ENCODE data around the gene IDH3G.
A peak's percentile ranks its signal among the peaks of the same experiment; 100 is the strongest.
"Not testable (repeated sequence)": the region's sequence is repeated elsewhere in the genome, so short reads cannot be mapped to it uniquely, and the experiment has no call there.

Gene IDH3G

DNA sequence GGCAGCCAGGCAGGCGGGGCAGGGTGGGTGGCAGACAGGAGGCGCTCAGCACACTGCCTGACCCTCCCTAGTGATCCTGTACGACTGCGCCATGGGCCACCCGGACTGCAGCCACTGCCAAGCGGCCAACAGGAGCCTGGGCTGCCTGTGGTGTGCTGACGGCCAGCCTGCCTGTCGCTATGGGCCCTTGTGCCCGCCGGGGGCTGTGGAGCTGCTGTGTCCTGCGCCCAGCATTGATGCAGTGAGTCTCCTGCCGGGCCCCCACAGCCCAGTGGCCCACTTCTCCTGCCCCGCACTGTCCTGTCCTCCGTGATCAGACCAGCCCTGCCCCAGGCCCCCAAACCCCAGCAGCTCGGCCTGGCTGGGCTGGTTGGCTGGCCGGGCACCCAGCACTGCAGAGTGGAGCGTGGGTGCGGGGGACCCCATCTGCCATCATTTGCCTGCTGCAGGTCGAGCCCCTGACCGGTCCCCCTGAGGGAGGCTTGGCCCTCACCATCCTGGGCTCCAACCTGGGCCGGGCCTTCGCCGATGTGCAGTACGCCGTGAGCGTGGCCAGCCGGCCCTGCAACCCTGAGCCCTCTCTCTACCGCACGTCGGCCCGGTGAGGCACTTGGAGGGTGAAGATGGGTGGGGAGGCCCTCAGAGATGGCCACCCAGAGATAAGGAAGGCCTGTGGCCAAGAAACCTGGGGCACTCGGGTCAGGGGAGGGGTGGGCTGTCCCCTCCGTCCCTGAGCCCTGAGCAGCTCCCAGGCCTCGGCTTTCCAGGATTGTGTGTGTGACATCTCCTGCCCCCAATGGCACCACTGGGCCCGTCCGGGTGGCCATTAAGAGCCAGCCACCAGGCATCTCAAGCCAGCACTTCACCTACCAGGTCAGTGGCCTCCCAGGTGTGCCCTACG lies 22.5 kb downstream of the IDH3G start:
- no peak for DNase-seq

DNA sequence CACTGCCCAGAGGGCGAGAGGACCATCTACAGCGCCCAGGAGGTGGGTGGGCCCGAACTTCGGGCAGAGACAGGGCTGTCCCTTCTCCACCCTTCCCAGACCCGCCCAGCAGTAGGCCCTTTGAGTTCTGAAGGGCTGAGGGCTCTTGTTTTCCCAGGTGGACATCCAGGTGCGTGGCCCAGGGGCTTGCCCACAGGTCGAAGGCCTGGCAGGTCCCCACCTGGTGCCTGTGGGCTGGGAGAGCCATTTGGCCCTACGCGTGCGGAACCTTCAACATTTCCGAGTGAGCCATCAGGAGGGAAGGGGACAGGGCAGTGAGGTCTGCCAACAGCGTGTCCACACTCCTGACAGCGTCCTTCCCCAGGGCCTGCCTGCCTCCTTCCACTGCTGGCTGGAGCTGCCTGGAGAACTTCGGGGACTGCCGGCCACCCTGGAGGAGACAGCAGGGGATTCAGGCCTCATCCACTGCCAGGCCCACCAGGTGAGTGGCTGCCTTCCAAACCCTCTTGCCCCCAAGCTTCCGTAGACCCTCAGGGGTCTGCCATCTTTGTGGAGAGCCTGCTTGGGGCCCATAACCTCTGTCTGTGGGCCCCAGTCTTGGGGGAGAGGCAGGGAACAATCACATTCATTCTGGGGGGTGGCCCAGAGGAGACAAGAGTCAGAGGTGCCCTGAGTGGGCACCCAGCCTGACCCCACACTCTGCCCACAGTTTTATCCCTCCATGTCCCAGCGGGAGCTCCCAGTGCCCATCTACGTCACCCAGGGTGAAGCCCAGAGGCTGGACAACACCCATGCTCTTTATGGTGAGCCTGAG lies 23.4 kb downstream of the IDH3G start:
- no peak for DNase-seq

DNA sequence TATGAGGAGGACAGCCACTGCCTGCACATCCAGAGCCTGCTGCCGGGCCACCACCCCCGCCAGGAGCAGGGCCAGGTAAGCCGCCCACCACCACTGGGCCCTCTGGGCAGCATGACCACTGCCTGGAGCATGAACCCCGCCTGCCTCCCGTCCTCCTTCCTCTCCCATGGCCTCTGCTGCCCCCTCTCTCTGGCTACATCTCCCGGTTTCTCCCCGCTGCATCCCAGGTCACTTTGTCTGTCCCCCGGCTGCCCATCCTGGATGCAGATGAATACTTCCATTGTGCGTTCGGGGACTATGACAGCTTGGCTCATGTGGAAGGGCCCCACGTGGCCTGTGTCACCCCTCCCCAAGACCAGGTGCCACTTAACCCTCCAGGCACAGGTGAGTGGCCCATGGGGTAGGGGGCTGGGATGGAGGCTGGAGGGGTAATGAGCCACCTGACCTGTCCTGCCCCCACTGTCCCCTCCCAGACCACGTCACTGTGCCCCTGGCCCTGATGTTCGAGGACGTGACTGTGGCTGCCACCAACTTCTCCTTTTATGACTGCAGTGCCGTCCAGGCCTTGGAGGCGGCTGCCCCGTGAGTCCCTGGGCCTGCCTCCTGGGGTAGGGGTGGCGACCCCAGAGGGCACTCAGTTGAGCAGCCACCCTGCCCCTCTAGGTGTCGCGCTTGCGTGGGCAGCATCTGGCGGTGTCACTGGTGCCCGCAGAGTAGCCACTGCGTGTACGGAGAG lies 24.1 kb downstream of the IDH3G start:
- no peak for DNase-seq

DNA sequence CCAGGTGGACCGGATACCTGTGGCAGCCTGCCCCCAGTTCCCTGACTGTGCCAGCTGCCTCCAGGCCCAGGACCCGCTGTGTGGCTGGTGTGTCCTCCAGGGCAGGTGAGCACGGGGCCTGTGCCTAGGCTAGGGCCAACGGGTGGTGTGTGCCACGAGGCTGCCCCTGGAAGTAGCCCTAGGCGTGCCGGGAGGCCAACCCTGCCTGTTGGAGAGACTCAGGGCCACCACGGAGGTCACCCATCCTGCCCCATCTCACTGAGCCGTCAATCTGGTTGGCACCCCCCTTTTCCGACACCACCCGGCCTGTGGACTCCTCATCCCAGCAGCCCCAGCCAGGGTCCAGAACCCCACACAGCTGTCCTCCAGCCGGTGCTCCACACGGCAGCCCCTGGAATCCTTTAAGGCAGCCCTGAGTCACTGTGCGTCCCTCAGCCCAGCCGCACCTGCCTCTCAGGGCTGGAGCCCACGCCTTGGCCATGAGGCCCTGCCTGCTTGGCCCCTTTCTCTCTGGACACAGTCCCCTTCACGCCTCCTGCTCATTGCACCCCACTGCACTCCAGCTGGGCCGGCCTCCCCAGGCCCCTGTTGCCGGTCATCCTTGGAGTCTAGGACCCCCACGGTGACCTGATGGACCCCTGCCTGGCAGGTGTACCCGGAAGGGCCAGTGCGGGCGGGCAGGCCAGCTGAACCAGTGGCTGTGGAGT lies 24.9 kb downstream of the IDH3G start:
- DNase-seq = no peak

DNA sequence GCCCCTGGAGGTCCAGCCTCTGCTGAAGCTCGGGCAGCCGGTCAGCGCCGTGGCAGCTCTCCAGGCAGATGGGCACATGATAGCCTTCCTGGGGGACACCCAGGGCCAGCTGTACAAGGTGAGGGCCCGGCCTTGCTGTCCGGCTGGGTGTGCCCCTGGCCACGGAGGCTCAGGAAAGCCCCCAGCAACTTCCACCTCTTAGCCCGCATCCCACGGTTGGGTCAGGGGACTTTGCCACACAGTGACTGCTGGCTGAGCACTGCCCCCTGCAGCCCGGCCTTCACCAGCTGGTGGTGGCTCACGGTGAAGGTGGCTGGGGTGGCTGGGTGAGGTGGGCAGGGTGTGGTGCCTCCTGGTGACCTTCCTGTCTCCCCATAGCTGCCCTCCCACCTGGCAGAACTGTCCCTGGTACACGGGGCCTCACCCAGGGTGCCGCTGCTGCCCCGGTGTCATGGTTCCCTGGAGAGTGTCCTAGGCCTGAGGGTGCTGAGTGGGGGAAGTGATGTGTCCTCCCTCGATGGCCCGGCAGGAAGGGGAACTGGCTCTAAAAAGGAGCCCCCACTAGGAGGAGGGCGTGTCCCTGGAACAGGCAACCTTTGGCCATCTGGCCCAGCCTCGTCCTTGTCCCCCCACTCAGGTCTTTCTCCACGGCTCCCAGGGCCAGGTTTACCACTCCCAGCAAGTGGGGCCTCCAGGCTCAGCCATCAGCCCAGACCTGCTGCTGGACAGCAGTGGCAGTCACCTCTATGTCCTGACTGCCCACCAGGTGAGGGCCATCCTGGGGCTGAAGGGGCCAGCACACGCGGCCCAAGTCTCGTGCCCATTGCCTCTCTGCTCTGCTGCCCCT lies 25.6 kb downstream of the IDH3G start:
- DNase-seq = no peak

DNA sequence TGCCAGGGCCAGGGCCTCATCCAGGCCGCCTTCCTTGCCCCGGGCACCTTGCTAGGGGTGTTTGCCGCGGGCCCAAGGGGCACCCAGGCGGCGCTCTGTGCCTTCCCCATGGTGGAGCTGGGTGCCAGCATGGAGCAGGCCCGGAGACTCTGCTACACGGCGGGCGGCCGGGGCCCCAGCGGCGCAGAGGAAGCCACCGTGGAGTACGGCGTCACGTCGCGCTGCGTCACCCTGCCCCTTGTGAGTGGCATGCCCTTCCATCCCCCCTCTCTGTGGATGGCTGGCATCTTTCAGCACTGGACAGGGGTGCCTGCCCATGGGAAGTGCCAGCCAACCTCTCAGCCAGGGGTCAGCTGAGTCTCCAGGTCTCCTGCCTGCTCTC lies 26.5 kb downstream of the IDH3G start:
- no peak for DNase-seq

DNA sequence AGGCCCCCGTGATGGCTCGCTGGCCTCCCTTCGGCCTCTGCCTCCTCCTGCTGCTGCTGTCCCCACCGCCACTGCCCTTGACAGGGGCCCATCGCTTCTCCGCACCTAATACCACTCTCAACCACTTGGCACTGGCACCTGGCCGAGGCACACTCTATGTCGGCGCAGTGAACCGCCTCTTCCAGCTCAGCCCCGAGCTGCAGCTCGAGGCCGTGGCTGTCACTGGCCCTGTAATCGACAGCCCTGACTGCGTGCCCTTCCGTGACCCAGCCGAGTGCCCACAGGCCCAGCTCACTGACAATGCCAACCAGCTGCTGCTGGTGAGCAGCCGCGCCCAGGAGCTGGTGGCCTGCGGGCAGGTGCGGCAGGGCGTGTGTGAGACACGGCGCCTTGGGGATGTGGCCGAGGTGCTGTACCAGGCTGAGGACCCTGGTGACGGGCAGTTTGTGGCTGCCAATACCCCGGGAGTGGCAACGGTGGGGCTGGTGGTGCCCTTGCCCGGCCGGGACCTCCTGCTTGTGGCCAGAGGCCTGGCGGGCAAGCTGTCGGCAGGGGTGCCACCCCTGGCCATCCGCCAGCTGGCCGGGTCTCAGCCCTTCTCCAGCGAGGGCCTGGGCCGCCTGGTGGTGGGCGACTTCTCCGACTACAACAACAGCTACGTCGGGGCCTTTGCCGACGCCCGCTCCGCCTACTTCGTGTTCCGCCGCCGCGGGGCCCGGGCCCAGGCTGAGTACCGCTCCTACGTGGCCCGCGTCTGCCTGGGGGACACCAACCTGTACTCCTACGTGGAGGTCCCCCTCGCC lies 27.1 kb downstream of the IDH3G start:
- no peak for DNase-seq

DNA sequence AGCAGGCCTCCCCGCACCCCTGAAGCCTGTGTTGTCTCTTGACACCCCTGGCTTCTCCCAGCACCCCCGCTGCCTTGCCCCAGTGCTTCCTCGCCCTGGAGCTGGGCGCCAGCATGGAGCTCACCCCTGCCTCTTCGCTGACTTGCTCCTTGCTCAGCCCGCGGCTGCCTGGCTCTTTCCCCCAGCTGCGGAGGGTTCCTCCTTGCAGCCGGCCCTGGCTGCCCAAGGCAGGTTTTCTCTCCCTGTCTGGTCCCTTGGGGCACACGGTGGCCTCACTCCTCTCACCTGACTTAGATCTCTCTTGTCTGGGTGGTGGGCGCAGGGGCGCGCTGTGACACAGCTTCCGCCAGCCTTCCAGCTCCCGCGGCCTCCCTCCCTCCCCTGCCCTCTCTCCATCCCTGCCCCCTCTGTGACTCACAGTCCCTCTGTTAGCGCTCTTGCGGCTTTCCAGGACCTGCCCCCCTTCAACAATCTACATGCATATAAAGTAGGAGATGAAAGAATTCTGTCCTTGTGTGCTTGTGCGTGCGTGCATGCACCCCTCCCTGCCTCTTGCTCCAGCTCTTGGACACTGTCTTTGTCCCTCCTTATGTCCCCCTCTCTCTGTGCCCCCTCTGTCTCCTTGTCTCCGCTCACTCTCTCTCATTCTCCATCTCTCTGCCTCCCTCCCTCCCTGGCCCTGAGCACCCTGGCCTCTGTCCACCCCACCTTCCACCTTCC lies 27.9 kb downstream of the IDH3G start:
- DNase-seq = no peak

DNA sequence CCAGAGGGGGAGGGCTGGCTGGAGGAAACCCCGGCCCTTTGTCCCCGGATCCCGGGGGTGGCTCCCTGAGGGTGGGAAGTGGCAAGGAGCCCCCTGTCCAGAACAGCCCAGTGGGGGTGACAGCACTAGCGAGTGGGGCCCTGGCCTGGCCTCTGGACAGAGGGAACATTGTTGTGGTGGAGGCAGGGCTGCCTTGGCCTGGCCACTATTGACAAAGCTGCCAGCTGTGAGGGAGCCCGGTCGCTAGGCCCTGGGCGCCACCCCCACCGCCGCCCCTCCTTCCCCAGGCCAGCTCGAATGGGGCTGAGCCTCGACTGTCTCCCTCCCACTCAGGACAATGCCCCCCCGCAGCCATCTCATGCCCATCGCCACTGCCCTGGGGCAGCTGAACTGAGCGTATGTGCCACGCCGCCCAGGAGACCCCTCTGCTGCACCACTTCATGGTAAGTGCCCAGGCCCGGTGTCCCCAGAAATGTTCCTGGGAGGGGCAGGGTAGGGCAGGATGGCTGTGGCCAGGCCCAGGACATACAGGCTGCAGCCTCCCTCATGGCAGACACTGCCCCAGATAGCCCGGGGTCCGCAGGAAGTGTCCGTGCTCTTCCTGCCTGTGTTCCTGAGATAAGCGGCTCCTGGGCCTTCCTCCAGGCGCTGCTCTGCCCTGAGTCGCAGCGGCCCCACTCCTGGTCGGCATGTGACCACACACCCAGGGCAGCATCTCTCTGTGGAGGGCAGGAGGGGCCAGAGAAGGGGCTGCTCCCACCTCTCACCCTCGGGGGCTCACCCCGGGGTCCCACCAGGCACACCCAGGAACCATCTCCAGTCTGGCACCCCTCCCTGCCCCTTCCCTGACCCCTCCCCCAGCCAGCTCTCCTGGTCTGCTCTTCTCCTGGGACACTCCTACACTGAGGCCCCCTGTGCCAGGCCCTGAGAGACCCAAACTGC lies 28.8 kb downstream of the IDH3G start:
- DNase-seq = no peak

DNA sequence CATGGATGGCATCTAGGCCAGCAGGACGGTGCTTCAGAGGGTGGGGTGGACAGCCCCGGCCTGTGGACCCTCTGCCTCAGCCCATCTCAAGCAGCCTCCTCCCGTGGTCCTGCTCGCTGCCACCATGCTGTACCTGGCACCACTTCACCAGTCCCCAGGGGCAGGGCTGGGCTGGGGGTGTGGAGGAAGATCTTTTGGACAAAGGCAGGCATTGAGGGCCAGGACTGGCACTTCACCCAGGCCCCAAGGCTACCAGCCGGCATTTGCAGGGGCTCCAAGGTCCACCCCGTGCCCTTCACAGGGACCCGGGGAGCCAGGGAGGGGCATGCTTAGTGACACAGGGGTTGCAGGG lies 29.4 kb downstream of the IDH3G start:
- DNase-seq = no peak

DNA sequence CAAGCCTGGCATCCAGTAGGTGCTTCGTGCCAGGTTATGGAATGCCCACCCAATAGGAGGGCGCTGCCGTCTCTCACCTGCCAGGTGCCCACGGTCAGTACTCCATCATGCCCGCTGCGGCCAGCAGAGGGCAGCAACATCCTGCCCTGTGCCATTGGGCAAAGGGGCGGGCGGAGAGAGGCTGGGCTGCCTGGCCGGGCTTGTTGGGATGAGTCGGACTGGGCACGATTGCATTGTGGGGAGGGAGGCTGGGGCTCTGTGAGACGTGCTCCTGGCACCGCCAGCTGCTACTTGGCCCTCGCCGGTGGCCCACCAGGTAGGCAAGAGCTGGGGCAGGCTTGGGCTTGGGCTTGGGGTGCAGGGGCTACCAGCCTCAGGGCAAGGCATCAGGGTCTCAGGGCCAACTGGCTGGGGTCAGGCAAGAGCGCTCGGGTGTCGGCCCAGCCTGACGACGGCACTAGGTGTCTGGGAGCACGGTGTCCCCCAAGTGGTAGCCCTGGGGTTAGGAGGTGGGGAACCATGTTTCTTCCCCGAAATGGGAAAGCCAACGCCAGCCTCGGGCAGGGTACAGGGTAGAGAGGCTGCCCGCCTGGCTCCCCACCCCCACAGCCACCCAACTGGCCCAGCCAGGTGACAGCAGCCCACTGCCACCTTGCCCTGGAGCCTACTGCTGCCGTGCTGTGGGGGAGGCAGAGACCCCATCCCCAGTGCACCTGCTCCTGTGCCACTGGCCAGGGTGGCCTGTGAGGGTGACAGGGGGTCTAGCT lies 30.0 kb downstream of the IDH3G start, which contains the start of gene PLXNB3:
TSS of gene PLXNB3 (plus strand) at position 261 of the 767 bp plus-strand sequence. CDS start 1,287 bp downstream, outside the sequence.
- DNase-seq = peak; percentile 73 to 74

DNA sequence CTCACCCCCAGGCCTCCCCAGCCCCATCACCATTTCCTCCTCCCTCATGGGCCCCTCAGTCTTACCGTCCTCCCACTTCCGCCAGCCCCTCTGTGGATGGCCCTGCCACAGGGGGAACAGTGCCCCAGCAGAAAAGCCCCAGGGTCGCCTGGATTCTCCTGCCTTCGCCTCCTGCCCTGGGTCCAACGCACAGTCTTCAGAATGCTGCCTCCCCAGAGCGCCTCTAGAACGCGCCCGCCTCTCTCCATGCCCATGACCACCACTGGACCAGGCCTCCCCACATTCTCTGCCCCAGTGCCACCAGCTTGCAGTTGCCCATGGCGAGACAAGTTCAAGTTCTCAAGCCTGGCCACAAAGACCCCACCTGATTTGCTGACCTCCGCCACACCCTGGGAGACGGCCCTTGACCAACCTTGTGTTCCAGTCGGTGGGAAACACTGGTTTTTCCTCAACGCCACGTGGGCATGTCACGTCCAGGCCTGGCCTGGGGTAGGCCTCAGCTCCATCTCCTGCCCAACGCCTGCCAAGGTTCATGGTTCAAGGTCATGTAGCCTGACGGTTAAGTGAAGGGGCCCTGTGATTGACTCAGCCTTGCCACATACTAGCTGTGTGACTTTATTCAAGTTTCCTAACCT lies 30.8 kb downstream of the IDH3G start:
- no peak for DNase-seq

DNA sequence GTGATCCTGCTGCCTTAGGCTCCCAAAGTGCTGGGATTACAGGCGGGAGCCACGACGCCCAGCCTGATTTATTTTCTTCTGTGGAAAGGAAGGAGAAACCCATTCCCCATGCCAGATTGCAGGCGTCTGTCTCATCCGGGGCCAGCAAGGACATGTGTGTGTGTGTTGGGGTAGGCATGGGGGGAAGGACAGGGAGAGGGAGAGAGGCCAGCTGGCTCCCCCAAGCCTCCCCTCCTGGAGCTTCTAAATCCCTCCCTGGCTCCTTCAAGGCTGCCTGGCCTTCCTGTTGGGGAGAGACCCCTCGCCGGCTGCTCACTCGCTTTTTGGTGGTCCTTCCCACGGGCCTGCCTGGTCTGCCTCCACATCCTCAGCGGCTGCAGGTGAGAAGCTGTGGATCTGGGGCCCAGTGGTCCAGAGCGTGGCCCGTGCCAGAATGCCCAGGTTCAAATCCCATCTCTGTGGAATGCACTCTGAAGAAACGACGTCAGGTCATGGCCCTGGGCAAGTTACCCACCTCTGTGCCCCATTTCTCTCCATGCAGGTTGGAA lies 31.5 kb downstream of the IDH3G start:
- DNase-seq = no peak

DNA sequence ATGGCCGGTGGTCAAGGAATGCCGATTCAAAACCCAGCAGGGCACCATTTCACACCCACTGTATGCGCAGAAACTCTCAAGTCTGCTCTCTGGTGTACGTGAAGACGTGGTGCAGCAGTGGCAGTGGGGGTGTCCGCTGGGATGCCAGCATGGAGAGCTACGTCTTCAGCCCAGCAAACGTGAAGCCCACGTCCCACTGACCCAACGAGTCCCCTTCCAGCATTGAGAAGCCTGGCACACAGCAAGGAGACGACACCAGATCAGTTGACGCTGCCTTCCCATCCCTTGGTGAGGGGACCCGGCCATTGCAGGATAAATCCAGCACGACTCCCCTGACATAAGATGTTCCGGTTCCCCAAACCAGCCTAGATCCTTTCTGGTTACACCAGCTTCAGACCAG lies 32.3 kb downstream of the IDH3G start:
- no peak for DNase-seq

DNA sequence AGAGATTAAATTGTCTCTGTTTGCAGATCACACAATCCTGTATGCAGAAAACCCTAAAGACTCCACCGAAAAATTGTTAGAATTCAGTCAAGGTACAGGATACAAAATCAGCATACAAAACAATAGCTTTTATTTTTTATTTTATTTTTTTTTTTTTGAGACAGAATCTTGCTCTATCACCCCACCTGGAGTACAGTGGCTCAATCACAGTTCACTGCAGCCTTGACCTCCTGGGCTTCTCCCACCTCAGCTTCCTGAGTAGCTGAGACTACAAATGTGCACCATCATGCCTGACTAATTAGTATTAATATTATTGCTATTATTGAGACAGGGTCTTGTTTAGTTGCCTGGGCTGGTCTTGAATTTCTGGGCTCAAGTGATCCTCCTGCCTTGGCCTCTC lies 39.0 kb downstream of the IDH3G start:
- peak in 1 of 2 donors; percentile 3 for DNase-seq

DNA sequence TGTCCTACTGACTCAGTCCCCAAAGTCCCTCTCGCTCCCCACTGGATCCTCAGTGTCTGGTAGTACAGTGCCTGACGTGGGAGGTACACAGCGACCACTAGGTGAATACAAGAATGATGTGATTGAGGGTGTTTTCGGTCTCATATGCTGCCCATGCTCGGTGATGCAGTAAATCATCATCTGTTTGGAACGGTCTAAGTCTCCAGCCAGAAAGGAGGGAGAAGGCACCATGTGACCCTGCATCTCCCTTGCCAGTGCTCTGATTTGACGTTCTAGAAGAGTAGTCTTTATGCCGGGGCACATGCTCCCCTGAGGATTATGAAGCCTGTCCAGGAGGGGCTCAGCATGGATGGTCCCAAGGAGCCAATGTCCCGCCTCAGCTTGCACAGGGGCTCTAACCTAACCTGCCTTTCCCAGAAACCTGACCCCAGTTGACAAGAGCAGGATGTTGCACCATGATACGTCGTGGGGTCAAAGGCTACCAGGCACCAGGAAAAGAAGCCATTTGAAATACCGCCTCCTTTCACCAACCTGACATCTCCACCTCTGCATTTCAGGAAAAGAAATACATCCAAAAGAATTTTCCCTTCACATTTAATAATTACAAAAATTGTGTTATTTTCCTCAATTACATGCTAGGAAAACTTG lies 43.9 kb downstream of the IDH3G start:
- DNase-seq = no peak

DNA sequence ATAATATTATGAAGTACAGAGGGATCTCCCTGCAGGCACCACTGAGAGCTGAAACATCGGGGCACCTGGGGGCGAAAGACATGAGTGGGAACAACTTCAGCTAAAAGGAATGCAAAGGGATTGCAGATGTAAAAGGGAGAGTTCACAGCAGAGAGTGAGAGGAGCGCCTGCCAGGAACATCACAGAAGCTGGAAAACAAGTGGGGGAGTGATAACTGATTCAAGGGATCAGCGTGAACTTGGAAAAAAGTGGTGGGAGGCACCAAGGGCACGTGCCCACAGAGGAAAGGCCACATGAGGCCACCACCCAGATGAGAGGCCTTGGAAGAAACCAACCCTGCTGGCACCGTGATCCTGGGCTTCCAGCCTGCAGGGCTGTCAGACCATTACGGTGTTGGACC lies 45.2 kb downstream of the IDH3G start:
- not testable (repeated sequence) for DNase-seq
